SK-N-MC (cell line): ENCODE results near the gene SLC29A4.
"Not testable (repeated sequence)": the region's sequence is repeated elsewhere in the genome, so short reads cannot be mapped to it uniquely, and the experiment has no call there.

Experiments used
- EZH2 ChIP-seq: fragments of 200-600 bp; sonication (generic); IDR thresholded peaks from one replicate; pipeline ENCODE4 v1.6.1; 2017; ENCODE audit warnings: antibody characterized with exemption
- FOXP2 ChIP-seq: optimal IDR thresholded peaks from 2 replicates; pipeline ENCODE3; 2011; ENCODE audit warnings: mild to moderate bottlenecking, moderate library complexity; ENCODE audit not compliant: insufficient read depth; ENCODE audit errors: extremely low read length, control extremely low read depth
- POLR2AphosphoS5 ChIP-seq: IDR thresholded peaks from 2 replicates; pipeline ENCODE4 v1.6.1; 2012; ENCODE audit warnings: mild to moderate bottlenecking, low read depth, low read length, borderline replicate concordance

DNA sequence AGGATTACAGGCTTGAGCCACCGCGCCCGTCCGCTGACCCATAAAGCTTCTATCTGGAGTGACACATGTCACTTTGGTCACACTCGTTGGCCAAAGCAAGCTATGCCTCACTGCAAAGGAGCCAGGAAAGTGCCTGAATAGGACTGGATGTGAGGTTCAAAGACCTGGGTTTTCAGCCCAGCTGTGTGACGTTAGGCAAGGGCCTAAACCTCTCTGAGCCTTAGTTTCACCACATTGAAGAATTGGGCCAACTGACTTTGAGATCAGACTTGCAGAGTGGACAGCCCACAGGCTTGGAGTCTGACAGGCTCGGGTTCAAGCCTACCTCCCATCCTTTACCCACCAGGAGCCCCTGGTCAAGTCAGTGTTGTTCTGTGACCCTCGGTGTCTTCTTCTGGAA, 5.8 kb downstream of the SLC29A4 start:
- TF ChIP-seq EZH2, FOXP2, POLR2AphosphoS5: not testable (repeated sequence)
